MM.1S (cell line): ENCODE results near the gene CACNA1E.

ENCODE experiments used
- DNase-seq: peaks from one replicate; pipeline ENCODE4 v3.0.0-alpha.2; 2015
- H2AFZ ChIP-seq: fragments of 300-600 bp; sonication (generic); 2 replicates; pipeline ENCODE4 v1.6.0; 2016; ENCODE audit warnings: antibody characterized with exemption, low read length
- H3F3A ChIP-seq: fragments of 300-600 bp; sonication (generic); 2 replicates; pipeline ENCODE4 v1.6.1; 2016; ENCODE audit warnings: mild to moderate bottlenecking, antibody characterized with exemption, low read length, moderate library complexity, mixed read lengths; ENCODE audit not compliant: insufficient read depth
- H3K27ac ChIP-seq: fragments of 300-600 bp; sonication (generic); 2 replicates; pipeline ENCODE4 v1.5.1; 2016; ENCODE audit warnings: mild to moderate bottlenecking, low read length
- H3K27me3 ChIP-seq: fragments of 300-600 bp; sonication (generic); replicated peaks from 2 replicates; pipeline ENCODE4 v1.6.0; 2016; ENCODE audit warnings: low read length; ENCODE audit not compliant: insufficient read depth
- H3K36me3 ChIP-seq: fragments of 300-600 bp; sonication (generic); replicated peaks from 2 replicates; pipeline ENCODE4 v1.6.1; 2016; ENCODE audit warnings: mild to moderate bottlenecking, low read length, mixed read lengths; ENCODE audit not compliant: insufficient read depth
- H3K4me1 ChIP-seq: fragments of 300-600 bp; sonication (generic); 2 replicates; pipeline ENCODE4 v1.6.1; 2016; ENCODE audit warnings: low read length, mixed read lengths
- H3K4me2 ChIP-seq: fragments of 300-600 bp; sonication (generic); 2 replicates; pipeline ENCODE4 v1.6.0; 2016; ENCODE audit warnings: low read depth, low read length
- H3K4me3 ChIP-seq: fragments of 300-600 bp; sonication (generic); 2 replicates; pipeline ENCODE4 v1.5.1; 2016; ENCODE audit warnings: low read length, mixed read lengths
- H3K79me2 ChIP-seq: fragments of 300-600 bp; sonication (generic); 2 replicates; pipeline ENCODE4 v1.6.1; 2016; ENCODE audit warnings: mixed run types, low read length, mixed read lengths
- H3K9ac ChIP-seq: fragments of 300-600 bp; sonication (generic); 2 replicates; pipeline ENCODE4 v1.6.1; 2016; ENCODE audit warnings: low read length, mixed read lengths
- H3K9me2 ChIP-seq: fragments of 300-600 bp; sonication (generic); replicated peaks from 2 replicates; pipeline ENCODE4 v1.6.1; 2016; ENCODE audit warnings: mild to moderate bottlenecking, low read length, mixed read lengths; ENCODE audit not compliant: insufficient read depth
- H3K9me3 ChIP-seq: fragments of 300-600 bp; sonication (generic); replicated peaks from 2 replicates; pipeline ENCODE4 v1.6.1; 2016; ENCODE audit warnings: mild to moderate bottlenecking, low read length, mixed read lengths; ENCODE audit not compliant: insufficient read depth
- H4K20me1 ChIP-seq: fragments of 300-600 bp; sonication (generic); 2 replicates; pipeline ENCODE4 v1.6.1; 2016; ENCODE audit warnings: mild to moderate bottlenecking, low read length, moderate library complexity, mixed read lengths; ENCODE audit not compliant: insufficient read depth
- CTCF ChIP-seq: fragments of 300-600 bp; sonication (generic); IDR thresholded peaks from 2 replicates; pipeline ENCODE4 v1.5.1; 2016; ENCODE audit warnings: antibody characterized with exemption, low read length, mixed read lengths
- EZH2 ChIP-seq: fragments of 300-600 bp; sonication (generic); optimal IDR thresholded peaks from 2 replicates; pipeline ENCODE3; 2017; ENCODE audit warnings: low read depth, mild to moderate bottlenecking, antibody characterized with exemption, low read length, mixed read lengths
- EZH2phosphoT487 ChIP-seq: fragments of 300-600 bp; sonication (generic); IDR thresholded peaks from 2 replicates; pipeline ENCODE4 v1.6.1; 2018; ENCODE audit warnings: antibody characterized with exemption, low read length

The CACNA1E gene

GRCh38 chr1:181816608-181817007 is 333.3 kb downstream of the CACNA1E start:
- TF ChIP-seq EZH2phosphoT487: no peak
- no peak for TF ChIP-seq EZH2
- TF ChIP-seq CTCF: no peak
- H2AFZ ChIP-seq: no peak overlapping the region
- no peak overlapping the region for H3K9ac ChIP-seq
- no peak overlapping the region for H3K4me3 ChIP-seq
- H3K79me2 ChIP-seq: no peaks in the 10 kb centered on the region
- H4K20me1 ChIP-seq: no peaks in the 10 kb centered on the region
- no peaks in the 10 kb centered on the region for H3K36me3 ChIP-seq
- H3K4me1 ChIP-seq: no peaks in the 10 kb centered on the region
- no peaks in the 10 kb centered on the region for H3K9me2 ChIP-seq
- no peaks in the 10 kb centered on the region for H3K27me3 ChIP-seq
- no peak for DNase-seq
- no peaks in the 10 kb centered on the region for H3F3A ChIP-seq
- H3K27ac ChIP-seq: no peak overlapping the region
- H3K9me3 ChIP-seq: no peaks in the 10 kb centered on the region
- H3K4me2 ChIP-seq: no peak overlapping the region

- TF ChIP-seq EZH2 (no peak), CTCF (no peak), EZH2phosphoT487 (no peak)
- Histone ChIP-seq H3K36me3 (no peaks in the 10 kb centered on the region), H3K4me2 (no peak overlapping the region), H3K9me3 (no peaks in the 10 kb centered on the region), H3K9me2 (no peaks in the 10 kb centered on the region), H3K4me1 (no peaks in the 10 kb centered on the region), H4K20me1 (no peaks in the 10 kb centered on the region), H3K4me3 (no peak overlapping the region), H3K27ac (no peak overlapping the region), H3K79me2 (no peaks in the 10 kb centered on the region), H3K9ac (no peak overlapping the region), H3F3A (no peaks in the 10 kb centered on the region), H3K27me3 (no peaks in the 10 kb centered on the region), H2AFZ (no peak overlapping the region)
- DNase-seq: no peak
Observed at GRCh38 chr1:181817091-181817490, 333.8 kb downstream of the CACNA1E start.

GRCh38 chr1:181818459-181818858 is 335.1 kb downstream of the CACNA1E start:
- no peak for TF ChIP-seq EZH2phosphoT487
- TF ChIP-seq CTCF: no peak
- no peak for TF ChIP-seq EZH2
- Histone ChIP-seq H3K36me3 (no peaks in the 10 kb centered on the region), H3K4me2 (no peak overlapping the region), H3K4me3 (no peak overlapping the region), H3K9me2 (no peaks in the 10 kb centered on the region), H3K27ac (no peak overlapping the region), H3K27me3 (no peaks in the 10 kb centered on the region), H4K20me1 (no peaks in the 10 kb centered on the region), H3K79me2 (no peaks in the 10 kb centered on the region), H3F3A (no peaks in the 10 kb centered on the region), H3K9ac (no peak overlapping the region), H3K9me3 (no peaks in the 10 kb centered on the region), H3K4me1 (no peaks in the 10 kb centered on the region), H2AFZ (no peak overlapping the region)
- no peak for DNase-seq

- no peak for DNase-seq
- no peaks in the 10 kb centered on the region for H4K20me1 ChIP-seq
- no peak for TF ChIP-seq CTCF
- no peak for TF ChIP-seq EZH2
- no peak for TF ChIP-seq EZH2phosphoT487
- no peak overlapping the region for H3K9ac ChIP-seq
- no peaks in the 10 kb centered on the region for H3K4me1 ChIP-seq
- H3K4me2 ChIP-seq: no peak overlapping the region
- no peaks in the 10 kb centered on the region for H3K9me3 ChIP-seq
- no peaks in the 10 kb centered on the region for H3F3A ChIP-seq
- no peaks in the 10 kb centered on the region for H3K27me3 ChIP-seq
- H3K4me3 ChIP-seq: no peak overlapping the region
- H3K36me3 ChIP-seq: no peaks in the 10 kb centered on the region
- H3K9me2 ChIP-seq: no peaks in the 10 kb centered on the region
- H3K79me2 ChIP-seq: no peaks in the 10 kb centered on the region
- no peak overlapping the region for H2AFZ ChIP-seq
- H3K27ac ChIP-seq: no peak overlapping the region
Observed at GRCh38 chr1:181818943-181819342, 335.6 kb downstream of the CACNA1E start.
